ENCODE data around the gene ELL.
A peak's percentile ranks its signal among the peaks of the same experiment; 100 is the strongest.
"Not testable (repeated sequence)": the region's sequence is repeated elsewhere in the genome, so short reads cannot be mapped to it uniquely, and the experiment has no call there.

Gene ELL

GRCh38 chr19:18415178-18415867 is 106.5 kb downstream of the ELL start:
- H3K4me3 ChIP-seq (ENCODE audit: low read depth, low read length) = no peak overlapping the region
- TF ChIP-seq, protein P1, sequence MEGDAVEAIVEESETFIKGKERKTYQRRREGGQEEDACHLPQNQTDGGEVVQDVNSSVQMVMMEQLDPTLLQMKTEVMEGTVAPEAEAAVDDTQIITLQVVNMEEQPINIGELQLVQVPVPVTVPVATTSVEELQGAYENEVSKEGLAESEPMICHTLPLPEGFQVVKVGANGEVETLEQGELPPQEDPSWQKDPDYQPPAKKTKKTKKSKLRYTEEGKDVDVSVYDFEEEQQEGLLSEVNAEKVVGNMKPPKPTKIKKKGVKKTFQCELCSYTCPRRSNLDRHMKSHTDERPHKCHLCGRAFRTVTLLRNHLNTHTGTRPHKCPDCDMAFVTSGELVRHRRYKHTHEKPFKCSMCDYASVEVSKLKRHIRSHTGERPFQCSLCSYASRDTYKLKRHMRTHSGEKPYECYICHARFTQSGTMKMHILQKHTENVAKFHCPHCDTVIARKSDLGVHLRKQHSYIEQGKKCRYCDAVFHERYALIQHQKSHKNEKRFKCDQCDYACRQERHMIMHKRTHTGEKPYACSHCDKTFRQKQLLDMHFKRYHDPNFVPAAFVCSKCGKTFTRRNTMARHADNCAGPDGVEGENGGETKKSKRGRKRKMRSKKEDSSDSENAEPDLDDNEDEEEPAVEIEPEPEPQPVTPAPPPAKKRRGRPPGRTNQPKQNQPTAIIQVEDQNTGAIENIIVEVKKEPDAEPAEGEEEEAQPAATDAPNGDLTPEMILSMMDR (IDR thresholded peaks at IDR 0.05; ENCODE audit: low read depth, low read length) = no peak
- no peaks in the 10 kb centered on the region; the same call in 1 of the 2 replicates for H3K36me3 ChIP-seq
- peak overlapping the region; percentile 98 for H3K27ac ChIP-seq
- no peak for DNase-seq
- no peaks in the 10 kb centered on the region for H3K9me3 ChIP-seq (ENCODE audit: severe bottlenecking)
- H3K27me3 ChIP-seq (ENCODE audit: insufficient read depth, low read depth, severe bottlenecking) = no peaks in the 10 kb centered on the region

GRCh38 chr19:18414504-18415177 is 107.2 kb downstream of the ELL start:
- H3K27ac ChIP-seq = peak overlapping the region; percentile 98
- no peaks in the 10 kb centered on the region for H3K9me3 ChIP-seq (ENCODE audit: severe bottlenecking)
- TF ChIP-seq, protein P1 (IDR thresholded peaks at IDR 0.05; ENCODE audit: low read depth, low read length) = no peak
- H3K27me3 ChIP-seq (ENCODE audit: insufficient read depth, low read depth, severe bottlenecking) = no peaks in the 10 kb centered on the region
- peak; percentile 57 for DNase-seq
- no peaks in the 10 kb centered on the region; the same call in 1 of the 2 replicates for H3K36me3 ChIP-seq
- H3K4me3 ChIP-seq (ENCODE audit: low read depth, low read length) = no peak overlapping the region

GRCh38 chr19:18412610-18413239 is 109.1 kb downstream of the ELL start:
- Histone ChIP-seq H3K27ac (no peak overlapping the region), H3K9me3 (ENCODE audit: severe bottlenecking) (no peaks in the 10 kb centered on the region), H3K27me3 (ENCODE audit: insufficient read depth, low read depth, severe bottlenecking) (no peaks in the 10 kb centered on the region), H3K4me3 (ENCODE audit: low read depth, low read length) (no peak overlapping the region), H3K36me3 (no peaks in the 10 kb centered on the region; the same call in 1 of the 2 replicates)
- TF ChIP-seq, protein P1 (IDR thresholded peaks at IDR 0.05; ENCODE audit: low read depth, low read length) = no peak
- DNase-seq = no peak

GRCh38 chr19:18408053-18408476 is 113.8 kb downstream of the ELL start:
- H3K36me3 ChIP-seq = no peaks in the 10 kb centered on the region
- H3K27me3 ChIP-seq (ENCODE audit: insufficient read depth, low read depth, severe bottlenecking) = no peaks in the 10 kb centered on the region
- H3K27ac ChIP-seq = no peak overlapping the region
- no peak for DNase-seq
- H3K4me3 ChIP-seq (ENCODE audit: low read depth, low read length) = no peak overlapping the region
- TF ChIP-seq, protein P1 (IDR thresholded peaks at IDR 0.05; ENCODE audit: low read depth, low read length) = peak; percentile 76
- H3K9me3 ChIP-seq (ENCODE audit: severe bottlenecking) = no peaks in the 10 kb centered on the region

- TF ChIP-seq, protein P1 (IDR thresholded peaks at IDR 0.05; ENCODE audit: low read depth, low read length) = no peak
- Histone ChIP-seq H3K9me3 (ENCODE audit: severe bottlenecking) (no peaks in the 10 kb centered on the region), H3K36me3 (no peaks in the 10 kb centered on the region), H3K4me3 (ENCODE audit: low read depth, low read length) (no peak overlapping the region), H3K27me3 (ENCODE audit: insufficient read depth, low read depth, severe bottlenecking) (no peaks in the 10 kb centered on the region), H3K27ac (no peak overlapping the region)
- no peak for DNase-seq
Observed at GRCh38 chr19:18406749-18407148, 115.1 kb downstream of the ELL start.

DNA sequence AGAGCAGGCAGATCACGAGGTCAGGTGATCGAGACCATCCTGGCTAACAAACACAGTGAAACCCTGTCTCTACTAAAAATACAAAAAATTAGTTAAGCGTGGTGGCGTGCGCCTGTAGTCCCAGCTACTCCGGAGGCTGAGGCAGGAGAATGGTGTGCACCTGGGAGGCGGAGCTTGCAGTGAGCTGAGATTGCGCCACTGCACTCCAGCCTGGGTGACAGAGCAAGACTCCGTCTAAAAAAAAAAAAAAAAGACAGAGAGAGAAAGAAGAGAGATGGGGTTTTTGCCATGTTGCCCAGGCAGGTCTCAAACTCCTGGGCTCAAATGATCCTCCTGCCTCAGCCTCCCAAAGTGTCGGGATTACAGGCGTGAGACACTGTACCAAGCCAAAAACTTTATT is 116.1 kb downstream of the ELL start:
- DNase-seq; H3K27me3 ChIP-seq (ENCODE audit: insufficient read depth, low read depth, severe bottlenecking); H3K9me3 ChIP-seq (ENCODE audit: severe bottlenecking); H3K4me3 ChIP-seq (ENCODE audit: low read depth, low read length); H3K36me3 ChIP-seq; H3K27ac ChIP-seq: not testable (repeated sequence)

- not testable (repeated sequence) for H3K27ac ChIP-seq; H3K9me3 ChIP-seq (ENCODE audit: severe bottlenecking); H3K27me3 ChIP-seq (ENCODE audit: insufficient read depth, low read depth, severe bottlenecking); H3K36me3 ChIP-seq; H3K4me3 ChIP-seq (ENCODE audit: low read depth, low read length); DNase-seq
Observed at GRCh38 chr19:18402455-18403248, 119.2 kb downstream of the ELL start.
